HFFc6 (cell line): Measurements from ENCODE around the gene SLC35B2. TPM values are rescaled to one million over a fixed set of nuclear protein-coding genes. Genes with fewer than 3 reads are reported as not detected.

Experiments
- DNase-seq: peaks from one replicate; pipeline ENCODE4 v3.0.0-alpha.2; 2018
- H3K27ac Mint-ChIP-seq: 2 replicates; pipeline ENCODE4 v1.8.0; 2020; ENCODE audit warnings: mild to moderate bottlenecking, mixed read lengths
- H3K27me3 Mint-ChIP-seq: 2 replicates; pipeline ENCODE4 v1.8.0; 2021; ENCODE audit warnings: mild to moderate bottlenecking, moderate library complexity, mixed read lengths; ENCODE audit not compliant: insufficient read depth
- H3K36me3 Mint-ChIP-seq: 2 replicates; pipeline ENCODE4 v1.8.0; 2021; ENCODE audit warnings: low read depth, mixed read lengths
- H3K4me1 Mint-ChIP-seq: 2 replicates; pipeline ENCODE4 v1.8.0; 2020; ENCODE audit warnings: low read depth, mixed read lengths
- H3K4me3 Mint-ChIP-seq: 2 replicates; pipeline ENCODE4 v1.8.0; 2020; ENCODE audit warnings: mild to moderate bottlenecking, moderate library complexity, mixed read lengths
- H3K9me3 Mint-ChIP-seq: 2 replicates; pipeline ENCODE4 v1.8.0; 2020; ENCODE audit warnings: mild to moderate bottlenecking, mixed read lengths
- CTCF ChIP-seq: fragments of 200-600 bp; sonication (generic); IDR thresholded peaks from 2 replicates; pipeline ENCODE4 v1.5.0; 2021; ENCODE audit warnings: antibody characterized with exemption, mild to moderate bottlenecking
- total RNA-seq, 6 experiments: library from RNA; stranded (reverse); fragmentation: NEBNext Ultra II Directional; extraction: Animal tissue kit (Norgen Biotek cat#: 25700); gene quantifications; 2 replicates in 1 of 6; 3 replicates in 5 of 6; pipeline ENCODE4 v1.2.3, GENCODE V29; 2021

SLC35B2 gene
- total RNA-seq, 6 experiments from 2014 or later = 108 to 132 (median 120) TPM

GRCh38 chr6:44269921-44270525 lies 12.7 kb upstream of the SLC35B2 start, which contains the start of gene TMEM151B:
Gene TMEM151B, plus strand, starts transcription at chr6:44270450. Its CDS starts 293 bp downstream, at chr6:44270743.
- no peak for TF ChIP-seq CTCF
- no peak for DNase-seq
- Mint-ChIP-seq H3K27ac (no peak within 1 kb of the TSS), H3K4me1 (no peaks in the 10 kb centered on the region), H3K36me3 (no peaks in the 10 kb centered on the region), H3K9me3 (no peaks in the 10 kb centered on the region), H3K4me3 (no peak within 1 kb of the TSS; the same call in 1 of the 2 replicates), H3K27me3 (peaks cover 37% of the 10 kb centered on the region)

- Mint-ChIP-seq H3K27ac (no peak overlapping the region), H3K4me1 (peaks cover 6% of the 10 kb centered on the region), H3K36me3 (no peaks in the 10 kb centered on the region), H3K9me3 (no peaks in the 10 kb centered on the region), H3K27me3 (peaks cover 35% of the 10 kb centered on the region), H3K4me3 (no peak overlapping the region)
- no peak for DNase-seq
- no peak for TF ChIP-seq CTCF
Observed at GRCh38 chr6:44269178-44269920, 12.0 kb upstream of the SLC35B2 start.

GRCh38 chr6:44268095-44268628 lies 10.8 kb upstream of the SLC35B2 start:
- Mint-ChIP-seq H3K9me3 (no peaks in the 10 kb centered on the region), H3K27ac (no peak overlapping the region), H3K4me3 (no peak overlapping the region), H3K36me3 (no peaks in the 10 kb centered on the region), H3K27me3 (peaks cover 31% of the 10 kb centered on the region), H3K4me1 (peaks cover 17% of the 10 kb centered on the region)
- DNase-seq = no peak
- peak; percentile 95 for TF ChIP-seq CTCF

- no peak for DNase-seq
- Mint-ChIP-seq H3K27ac (no peak overlapping the region), H3K4me3 (no peak overlapping the region), H3K27me3 (peaks cover 25% of the 10 kb centered on the region), H3K36me3 (no peaks in the 10 kb centered on the region), H3K4me1 (peaks cover 26% of the 10 kb centered on the region), H3K9me3 (no peaks in the 10 kb centered on the region)
- TF ChIP-seq CTCF = no peak
Observed at GRCh38 chr6:44267252-44267651, 9.9 kb upstream of the SLC35B2 start.

GRCh38 chr6:44266347-44266746 lies 9.0 kb upstream of the SLC35B2 start:
- no peak for DNase-seq
- no peak overlapping the region for H3K4me3 Mint-ChIP-seq
- H3K27me3 Mint-ChIP-seq = peaks cover 20% of the 10 kb centered on the region
- H3K36me3 Mint-ChIP-seq = no peaks in the 10 kb centered on the region
- H3K27ac Mint-ChIP-seq = no peak overlapping the region
- no peak for TF ChIP-seq CTCF
- H3K4me1 Mint-ChIP-seq = peaks cover 27% of the 10 kb centered on the region
- H3K9me3 Mint-ChIP-seq = no peaks in the 10 kb centered on the region
